ENCODE measurements around the gene CLCA4. TPM values are rescaled to one million over a fixed set of nuclear protein-coding genes. Genes with fewer than 3 reads are reported as not detected.

The CLCA4 gene
- total RNA-seq, 1 donor from 2014 or later, result not detected

GRCh38 chr1:86563849-86564248 lies 17.0 kb downstream of the CLCA4 start:
- DNase-seq (ENCODE audit: low spot score), result no peak
- H3K27me3 Mint-ChIP-seq (ENCODE audit: low read depth), result peaks cover 17% of the 10 kb centered on the region
- no peak overlapping the region for H3K4me3 Mint-ChIP-seq (ENCODE audit: unreplicated experiment)
- TF ChIP-seq, protein P1, sequence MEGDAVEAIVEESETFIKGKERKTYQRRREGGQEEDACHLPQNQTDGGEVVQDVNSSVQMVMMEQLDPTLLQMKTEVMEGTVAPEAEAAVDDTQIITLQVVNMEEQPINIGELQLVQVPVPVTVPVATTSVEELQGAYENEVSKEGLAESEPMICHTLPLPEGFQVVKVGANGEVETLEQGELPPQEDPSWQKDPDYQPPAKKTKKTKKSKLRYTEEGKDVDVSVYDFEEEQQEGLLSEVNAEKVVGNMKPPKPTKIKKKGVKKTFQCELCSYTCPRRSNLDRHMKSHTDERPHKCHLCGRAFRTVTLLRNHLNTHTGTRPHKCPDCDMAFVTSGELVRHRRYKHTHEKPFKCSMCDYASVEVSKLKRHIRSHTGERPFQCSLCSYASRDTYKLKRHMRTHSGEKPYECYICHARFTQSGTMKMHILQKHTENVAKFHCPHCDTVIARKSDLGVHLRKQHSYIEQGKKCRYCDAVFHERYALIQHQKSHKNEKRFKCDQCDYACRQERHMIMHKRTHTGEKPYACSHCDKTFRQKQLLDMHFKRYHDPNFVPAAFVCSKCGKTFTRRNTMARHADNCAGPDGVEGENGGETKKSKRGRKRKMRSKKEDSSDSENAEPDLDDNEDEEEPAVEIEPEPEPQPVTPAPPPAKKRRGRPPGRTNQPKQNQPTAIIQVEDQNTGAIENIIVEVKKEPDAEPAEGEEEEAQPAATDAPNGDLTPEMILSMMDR (IDR thresholded peaks at IDR 0.05), result no peak
- H3K9me3 Mint-ChIP-seq (ENCODE audit: low read depth), result peaks cover 2% of the 10 kb centered on the region
- H3K27ac Mint-ChIP-seq (ENCODE audit: unreplicated experiment), result no peak overlapping the region
- no peaks in the 10 kb centered on the region for H3K4me1 Mint-ChIP-seq (ENCODE audit: low read depth)
- H3K36me3 Mint-ChIP-seq (ENCODE audit: low read depth), result no peaks in the 10 kb centered on the region

DNA sequence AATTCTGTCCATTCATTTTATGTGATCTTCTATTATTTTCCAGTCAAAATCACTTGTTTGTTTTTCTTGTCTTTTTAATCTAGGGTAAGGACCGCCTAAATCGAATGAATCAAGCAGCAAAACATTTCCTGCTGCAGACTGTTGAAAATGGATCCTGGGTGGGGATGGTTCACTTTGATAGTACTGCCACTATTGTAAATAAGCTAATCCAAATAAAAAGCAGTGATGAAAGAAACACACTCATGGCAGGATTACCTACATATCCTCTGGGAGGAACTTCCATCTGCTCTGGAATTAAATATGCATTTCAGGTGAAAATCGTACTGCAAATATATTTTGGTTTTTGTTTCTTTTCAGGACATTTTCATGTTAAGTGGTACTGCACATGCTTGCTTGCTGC lies 20.5 kb downstream of the CLCA4 start:
- no peak overlapping the region for H3K27ac Mint-ChIP-seq (ENCODE audit: unreplicated experiment)
- H3K36me3 Mint-ChIP-seq (ENCODE audit: low read depth), result no peaks in the 10 kb centered on the region
- peaks cover 12% of the 10 kb centered on the region for H3K27me3 Mint-ChIP-seq (ENCODE audit: low read depth)
- TF ChIP-seq, protein P1 (IDR thresholded peaks at IDR 0.05), result no peak
- no peak overlapping the region for H3K4me3 Mint-ChIP-seq (ENCODE audit: unreplicated experiment)
- DNase-seq (ENCODE audit: low spot score), result no peak
- no peaks in the 10 kb centered on the region for H3K4me1 Mint-ChIP-seq (ENCODE audit: low read depth)
- H3K9me3 Mint-ChIP-seq (ENCODE audit: low read depth), result no peaks in the 10 kb centered on the region

DNA sequence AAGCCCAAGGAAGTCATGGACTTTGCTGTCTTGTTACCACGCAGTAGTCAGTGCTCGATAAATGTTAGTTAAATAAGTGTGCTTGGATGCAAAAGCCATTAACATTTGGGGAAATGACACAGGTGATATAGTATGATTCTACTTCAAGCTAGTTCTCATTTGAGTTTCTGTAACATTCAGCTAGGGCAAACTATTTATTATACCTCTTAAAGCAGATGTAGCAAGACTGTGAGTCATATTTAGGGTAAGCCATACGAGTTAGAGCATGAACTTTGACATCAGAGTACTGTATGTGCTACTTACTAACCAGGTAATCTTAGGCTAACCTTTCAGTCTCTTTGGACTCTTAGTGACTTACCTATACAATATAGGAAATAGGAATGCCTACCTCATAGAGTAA lies 21.0 kb downstream of the CLCA4 start:
- Mint-ChIP-seq H3K4me1 (ENCODE audit: low read depth) (no peaks in the 10 kb centered on the region), H3K4me3 (ENCODE audit: unreplicated experiment) (no peak overlapping the region), H3K27me3 (ENCODE audit: low read depth) (peaks cover 12% of the 10 kb centered on the region), H3K9me3 (ENCODE audit: low read depth) (no peaks in the 10 kb centered on the region), H3K27ac (ENCODE audit: unreplicated experiment) (no peak overlapping the region), H3K36me3 (ENCODE audit: low read depth) (no peaks in the 10 kb centered on the region)
- TF ChIP-seq, protein P1 (IDR thresholded peaks at IDR 0.05), result no peak
- DNase-seq (ENCODE audit: low spot score), result no peak

DNA sequence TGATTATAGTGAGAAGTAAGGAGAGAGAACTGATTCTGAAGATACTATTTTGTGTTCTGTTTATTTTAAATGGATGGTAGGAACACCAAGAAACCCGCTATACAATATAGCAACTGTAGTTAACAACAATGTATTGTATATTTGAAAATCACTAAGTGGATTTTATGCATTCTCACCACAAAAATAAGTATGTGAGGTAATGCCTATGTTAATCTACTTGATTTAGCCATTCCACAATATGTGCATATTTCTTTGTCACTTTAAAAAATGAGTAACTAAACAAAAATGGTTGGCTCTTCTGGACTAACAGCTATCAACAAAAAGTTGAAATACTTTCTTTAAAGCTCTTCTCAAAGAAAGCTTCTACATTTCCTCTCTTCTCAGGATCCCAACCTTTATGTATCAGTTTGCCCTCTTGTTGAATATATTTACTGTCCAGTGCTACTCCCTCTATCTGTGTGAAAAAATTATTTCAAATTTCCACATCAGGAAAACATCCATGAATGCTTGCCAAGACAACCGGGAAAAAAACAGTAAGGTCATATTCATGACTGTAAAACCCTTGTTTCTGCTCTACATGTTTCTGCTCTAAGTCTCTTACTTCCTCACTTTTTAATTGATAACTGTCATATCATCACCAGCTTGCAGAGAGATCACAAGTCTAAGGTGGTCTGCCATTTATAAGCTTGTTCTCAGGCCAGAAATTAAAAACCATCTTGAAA lies 27.0 kb downstream of the CLCA4 start:
- no peak for DNase-seq (ENCODE audit: low spot score)
- H3K27me3 Mint-ChIP-seq (ENCODE audit: low read depth), result peaks cover 13% of the 10 kb centered on the region
- H3K4me3 Mint-ChIP-seq (ENCODE audit: unreplicated experiment), result no peak overlapping the region
- no peak overlapping the region for H3K27ac Mint-ChIP-seq (ENCODE audit: unreplicated experiment)
- TF ChIP-seq, protein P1 (IDR thresholded peaks at IDR 0.05), result no peak
- H3K9me3 Mint-ChIP-seq (ENCODE audit: low read depth), result no peaks in the 10 kb centered on the region
- no peaks in the 10 kb centered on the region for H3K36me3 Mint-ChIP-seq (ENCODE audit: low read depth)
- H3K4me1 Mint-ChIP-seq (ENCODE audit: low read depth), result no peaks in the 10 kb centered on the region

GRCh38 chr1:86581231-86581630 lies 34.4 kb downstream of the CLCA4 start:
- no peak overlapping the region for H3K27ac Mint-ChIP-seq (ENCODE audit: unreplicated experiment)
- TF ChIP-seq, protein P1 (IDR thresholded peaks at IDR 0.05), result no peak
- DNase-seq (ENCODE audit: low spot score), result no peak

More at GRCh38 chr1:86581231-86581630, 34.4 kb downstream of the CLCA4 start:
- H3K36me3 Mint-ChIP-seq (ENCODE audit: low read depth), result no peaks in the 10 kb centered on the region
- H3K27me3 Mint-ChIP-seq (ENCODE audit: low read depth), result peaks cover 7% of the 10 kb centered on the region
- no peak overlapping the region for H3K4me3 Mint-ChIP-seq (ENCODE audit: unreplicated experiment)
- H3K4me1 Mint-ChIP-seq (ENCODE audit: low read depth), result no peaks in the 10 kb centered on the region
- no peaks in the 10 kb centered on the region for H3K9me3 Mint-ChIP-seq (ENCODE audit: low read depth)

All from chondrocyte (in vitro differentiated cells).